Measurements from ENCODE around the gene CDH15. TPM values are rescaled to one million over a fixed set of nuclear protein-coding genes. Genes with fewer than 3 reads are reported as not detected.
"Not testable (repeated sequence)": the region's sequence is repeated elsewhere in the genome, so short reads cannot be mapped to it uniquely, and the experiment has no call there.

The CDH15 gene
- total and polyA plus RNA-seq, 8 donors: 0.09 to 2.5 (median 1.4) TPM; not detected in 2

DNA sequence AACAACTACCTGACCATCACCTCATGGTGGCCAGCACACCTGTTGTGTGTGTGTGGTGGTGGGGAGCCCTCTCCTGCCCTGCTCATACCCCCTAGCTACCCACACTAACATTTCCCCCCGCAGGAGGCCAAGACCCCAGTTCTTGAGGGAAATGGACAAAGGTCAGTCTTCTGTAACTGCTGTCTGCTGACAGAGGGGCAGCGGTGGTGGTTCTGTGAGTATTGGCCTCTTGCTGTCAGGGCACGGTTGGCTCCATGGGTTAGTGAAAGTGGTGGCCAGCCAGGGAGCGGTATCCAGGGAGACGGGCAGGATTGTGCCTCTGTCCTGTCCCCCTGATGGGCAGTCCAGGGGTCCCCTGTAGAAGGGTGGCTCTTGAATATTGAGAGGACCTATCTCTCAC lies 72.1 kb downstream of the CDH15 start:
- no peak for ATAC-seq
- no peak for DNase-seq
- 63 to 83% methylated on average over 5 of the region's 5 CpGs for WGBS, 2 donors
- Histone ChIP-seq H3K4me3 (no peak overlapping the region), H3K27me3 (no peaks in the 10 kb centered on the region), H3K4me1 (peaks cover 0 to 4% (median 0%) of the 10 kb centered on the region in 3 donors), H3K9me3 (no peaks in the 10 kb centered on the region), H3K36me3 (no peaks in the 10 kb centered on the region), H3K27ac (no peak overlapping the region)
- no peak for FAIRE-seq
- intact Hi-C loops (cut with DNase I): no loop called here
- TF ChIP-seq, protein P1, sequence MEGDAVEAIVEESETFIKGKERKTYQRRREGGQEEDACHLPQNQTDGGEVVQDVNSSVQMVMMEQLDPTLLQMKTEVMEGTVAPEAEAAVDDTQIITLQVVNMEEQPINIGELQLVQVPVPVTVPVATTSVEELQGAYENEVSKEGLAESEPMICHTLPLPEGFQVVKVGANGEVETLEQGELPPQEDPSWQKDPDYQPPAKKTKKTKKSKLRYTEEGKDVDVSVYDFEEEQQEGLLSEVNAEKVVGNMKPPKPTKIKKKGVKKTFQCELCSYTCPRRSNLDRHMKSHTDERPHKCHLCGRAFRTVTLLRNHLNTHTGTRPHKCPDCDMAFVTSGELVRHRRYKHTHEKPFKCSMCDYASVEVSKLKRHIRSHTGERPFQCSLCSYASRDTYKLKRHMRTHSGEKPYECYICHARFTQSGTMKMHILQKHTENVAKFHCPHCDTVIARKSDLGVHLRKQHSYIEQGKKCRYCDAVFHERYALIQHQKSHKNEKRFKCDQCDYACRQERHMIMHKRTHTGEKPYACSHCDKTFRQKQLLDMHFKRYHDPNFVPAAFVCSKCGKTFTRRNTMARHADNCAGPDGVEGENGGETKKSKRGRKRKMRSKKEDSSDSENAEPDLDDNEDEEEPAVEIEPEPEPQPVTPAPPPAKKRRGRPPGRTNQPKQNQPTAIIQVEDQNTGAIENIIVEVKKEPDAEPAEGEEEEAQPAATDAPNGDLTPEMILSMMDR (IDR thresholded peaks at IDR 0.05): no peak

DNA sequence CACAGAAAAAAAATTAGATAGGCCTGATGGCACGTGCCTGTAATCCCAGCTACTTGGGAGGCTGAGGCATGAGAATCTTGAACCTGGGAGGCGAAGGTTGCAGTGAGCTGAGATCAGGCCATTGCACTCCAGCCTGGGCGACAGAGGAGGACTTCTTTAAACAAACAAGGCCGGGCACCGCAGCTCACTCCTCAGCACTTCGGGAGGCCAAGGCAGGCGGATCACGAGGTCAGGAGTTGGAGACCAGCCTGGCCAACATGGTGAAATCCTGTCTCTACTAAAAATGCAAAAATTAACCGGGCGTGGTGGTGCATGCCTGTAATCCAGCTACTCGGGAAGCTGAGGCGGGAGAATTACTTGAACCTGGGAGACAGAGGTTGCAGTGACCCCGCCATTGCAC lies 72.7 kb downstream of the CDH15 start:
- ATAC-seq; H3K36me3 ChIP-seq; H3K4me1 ChIP-seq; H3K27me3 ChIP-seq; H3K9me3 ChIP-seq; FAIRE-seq; H3K4me3 ChIP-seq; DNase-seq; intact Hi-C loops (cut with DNase I); H3K27ac ChIP-seq: not testable (repeated sequence)
- WGBS, 2 donors: 49 to 62% methylated on average over 13 of the region's 13 CpGs

DNA sequence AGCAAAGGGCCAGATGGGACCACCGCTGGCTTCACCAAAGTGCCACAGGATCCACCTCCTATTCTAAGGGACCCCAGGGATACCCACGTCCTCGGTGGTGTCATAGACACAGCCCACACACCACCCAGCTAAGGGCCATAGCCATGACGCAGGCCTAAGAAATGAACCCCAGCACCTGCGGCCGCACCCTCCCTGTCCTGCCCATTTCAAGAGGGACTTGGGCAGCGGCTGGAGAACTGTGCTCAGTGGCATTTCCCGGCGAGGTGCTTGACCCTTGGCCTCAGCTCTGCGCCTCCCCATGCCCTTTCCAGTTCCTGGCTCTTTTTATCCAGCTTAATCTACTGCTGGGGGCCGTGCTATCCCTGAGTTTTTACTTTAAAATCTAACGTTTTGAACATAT lies 73.2 kb downstream of the CDH15 start:
- intact Hi-C loops (cut with DNase I): no loop called here
- Histone ChIP-seq H3K27me3 (no peaks in the 10 kb centered on the region), H3K9me3 (no peaks in the 10 kb centered on the region), H3K36me3 (no peaks in the 10 kb centered on the region), H3K4me3 (no peak overlapping the region), H3K27ac (no peak overlapping the region), H3K4me1 (peaks cover 0 to 4% (median 0%) of the 10 kb centered on the region in 3 donors)
- TF ChIP-seq, protein P1 (IDR thresholded peaks at IDR 0.05): no peak
- DNase-seq (no peak), ATAC-seq (no peak), FAIRE-seq (no peak)
- 55 to 64% methylated on average over 12 of the region's 12 CpGs for WGBS, 2 donors

Other genes with a start within 250 kb of the CDH15 start
- 10 to 100 TPM; 16.7 to 27.0 (median 21.9) TPM for gene CBFA2T3, start 194.5 kb upstream of the CDH15 start, total RNA-seq
- 10 to 100 TPM in 1 of 2 donors, 1 to 10 TPM in 1; 8.7 to 24.6 TPM for gene CBFA2T3, start 194.5 kb upstream of the CDH15 start, polyA plus RNA-seq
- 10 to 100 TPM; 17.3 to 26.6 (median 18.9) TPM for gene ACSF3, start 77.9 kb upstream of the CDH15 start, total RNA-seq
- 10 to 100 TPM; 32.6 to 36.9 TPM for gene ACSF3, start 77.9 kb upstream of the CDH15 start, polyA plus RNA-seq
- gene SLC22A31, start 28.8 kb downstream of the CDH15 start, total RNA-seq: 10 to 100 TPM in 4 of 6 donors, 1 to 10 TPM in 1, under 1 TPM in 1; 0.37 to 49.7 (median 39.0) TPM
- 100 to 1,000 TPM in 1 of 2 donors, 1 to 10 TPM in 1; 3.8 to 131 TPM for gene SLC22A31, start 28.8 kb downstream of the CDH15 start, polyA plus RNA-seq
- gene ZNF778, start 46.0 kb downstream of the CDH15 start, total RNA-seq: 10 to 100 TPM in 1 of 6 donors, 1 to 10 TPM in 5; 4.9 to 10.3 (median 6.3) TPM
- gene ZNF778, start 46.0 kb downstream of the CDH15 start, polyA plus RNA-seq: 1 to 10 TPM; 1.2 to 3.3 TPM